Ishikawa (cell line): ENCODE data around the gene CGN.

Source experiments
- EP300 ChIP-seq: IDR thresholded peaks from 2 replicates; pipeline ENCODE4 v1.6.1; 2012; ENCODE audit warnings: borderline replicate concordance
- MAX ChIP-seq: IDR thresholded peaks from 2 replicates; pipeline ENCODE4 v1.6.1; 2012
- TAF1 ChIP-seq: IDR thresholded peaks from 2 replicates; pipeline ENCODE4 v1.6.1; 2012; ENCODE audit warnings: low read depth, mild to moderate bottlenecking
- TF ChIP-seq, protein P1 (sequence below): IDR thresholded peaks from 2 replicates; pipeline ENCODE4 v1.6.1; 2012; ENCODE audit warnings: low read depth, mild to moderate bottlenecking

DNA sequence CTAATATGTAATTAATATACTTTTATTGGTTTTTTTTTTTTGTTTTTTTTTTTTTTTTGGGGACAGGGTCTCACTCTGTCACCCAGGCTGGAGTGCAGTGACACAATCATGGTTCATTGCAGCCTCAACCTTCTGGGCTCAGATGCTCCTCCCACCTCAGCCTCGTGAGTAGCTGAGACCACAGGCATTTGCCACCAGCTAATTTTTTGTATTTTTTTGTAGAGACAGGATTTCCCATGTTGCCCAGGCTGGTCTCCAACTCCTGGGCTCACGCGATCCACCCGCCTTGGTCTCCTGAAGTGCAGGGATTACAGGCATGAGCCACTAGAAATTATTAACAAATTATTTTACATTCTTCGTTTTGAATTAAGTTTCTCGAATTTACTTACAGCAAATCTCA is 35.1 kb upstream of the CGN start:
- TF ChIP-seq, protein P1, sequence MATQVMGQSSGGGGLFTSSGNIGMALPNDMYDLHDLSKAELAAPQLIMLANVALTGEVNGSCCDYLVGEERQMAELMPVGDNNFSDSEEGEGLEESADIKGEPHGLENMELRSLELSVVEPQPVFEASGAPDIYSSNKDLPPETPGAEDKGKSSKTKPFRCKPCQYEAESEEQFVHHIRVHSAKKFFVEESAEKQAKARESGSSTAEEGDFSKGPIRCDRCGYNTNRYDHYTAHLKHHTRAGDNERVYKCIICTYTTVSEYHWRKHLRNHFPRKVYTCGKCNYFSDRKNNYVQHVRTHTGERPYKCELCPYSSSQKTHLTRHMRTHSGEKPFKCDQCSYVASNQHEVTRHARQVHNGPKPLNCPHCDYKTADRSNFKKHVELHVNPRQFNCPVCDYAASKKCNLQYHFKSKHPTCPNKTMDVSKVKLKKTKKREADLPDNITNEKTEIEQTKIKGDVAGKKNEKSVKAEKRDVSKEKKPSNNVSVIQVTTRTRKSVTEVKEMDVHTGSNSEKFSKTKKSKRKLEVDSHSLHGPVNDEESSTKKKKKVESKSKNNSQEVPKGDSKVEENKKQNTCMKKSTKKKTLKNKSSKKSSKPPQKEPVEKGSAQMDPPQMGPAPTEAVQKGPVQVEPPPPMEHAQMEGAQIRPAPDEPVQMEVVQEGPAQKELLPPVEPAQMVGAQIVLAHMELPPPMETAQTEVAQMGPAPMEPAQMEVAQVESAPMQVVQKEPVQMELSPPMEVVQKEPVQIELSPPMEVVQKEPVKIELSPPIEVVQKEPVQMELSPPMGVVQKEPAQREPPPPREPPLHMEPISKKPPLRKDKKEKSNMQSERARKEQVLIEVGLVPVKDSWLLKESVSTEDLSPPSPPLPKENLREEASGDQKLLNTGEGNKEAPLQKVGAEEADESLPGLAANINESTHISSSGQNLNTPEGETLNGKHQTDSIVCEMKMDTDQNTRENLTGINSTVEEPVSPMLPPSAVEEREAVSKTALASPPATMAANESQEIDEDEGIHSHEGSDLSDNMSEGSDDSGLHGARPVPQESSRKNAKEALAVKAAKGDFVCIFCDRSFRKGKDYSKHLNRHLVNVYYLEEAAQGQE: no peak
- TF ChIP-seq MAX: no peak
- TF ChIP-seq TAF1: no peak
- TF ChIP-seq EP300: no peak
